Activated B cell treated with CpG ODN at 0.5 μM for 24 hours (primary cell): Measurements from ENCODE around the gene TLCD5. TPM values are rescaled to one million over a fixed set of nuclear protein-coding genes. Genes with fewer than 3 reads are reported as not detected.

ENCODE experiments used
- ATAC-seq: fragments of 200-7000 bp; cut with Tn5 transposase; one replicate; pipeline ENCODE4 v1.10.0; 2021; ENCODE audit warnings: low read depth, mild to moderate bottlenecking, moderate library complexity
- CTCF ChIA-PET: fragments of 350-600 bp; sonication (Branson Sonifier 250); formaldehyde crosslinking; loops from one replicate; lab custom pipeline; 2021; ENCODE audit warnings: antibody characterized with exemption; lab: Charles Lee
- POLR2A ChIA-PET: fragments of 350-600 bp; sonication (Branson Sonifier 250); formaldehyde crosslinking; loops from one replicate; lab custom pipeline; 2021; ENCODE audit warnings: antibody characterized with exemption; lab: Charles Lee
- DNase-seq: peaks from one replicate; pipeline ENCODE4 v3.0.0; 2022
- H3K27ac Mint-ChIP-seq: one replicate; pipeline ENCODE4 v1.8.0; 2020; ENCODE audit warnings: mixed read lengths
- H3K27me3 Mint-ChIP-seq: one replicate; pipeline ENCODE4 v1.8.0; 2021; ENCODE audit warnings: mixed read lengths
- H3K36me3 Mint-ChIP-seq: one replicate; pipeline ENCODE4 v1.8.0; 2021; ENCODE audit warnings: low read depth, mixed read lengths
- H3K4me1 Mint-ChIP-seq: one replicate; pipeline ENCODE4 v1.8.0; 2021; ENCODE audit warnings: mixed read lengths
- H3K4me3 Mint-ChIP-seq: one replicate; pipeline ENCODE4 v1.8.0; 2020; ENCODE audit warnings: mild to moderate bottlenecking, mixed read lengths
- H3K9me3 Mint-ChIP-seq: one replicate; pipeline ENCODE4 v1.8.0; 2020; ENCODE audit warnings: mixed read lengths
- intact Hi-C: fragments of 100-400 bp; cut with micrococcal nuclease; formaldehyde crosslinking; loops from one replicate; pipeline ENCODE4 v1.15.1; 2024
- total RNA-seq: library from RNA; stranded (reverse); gene quantifications from 2 replicates; pipeline ENCODE4 v1.2.3, GENCODE V29; 2022
- TF ChIP-seq, protein P1 (sequence below): fragments of 200-600 bp; IDR thresholded peaks from one replicate; pipeline ENCODE4 v1.8.0; 2022; ENCODE audit warnings: antibody characterized with exemption, mild to moderate bottlenecking

TLCD5 gene
- total RNA-seq, 1 donor from 2014 or later = 0.22 TPM

DNA sequence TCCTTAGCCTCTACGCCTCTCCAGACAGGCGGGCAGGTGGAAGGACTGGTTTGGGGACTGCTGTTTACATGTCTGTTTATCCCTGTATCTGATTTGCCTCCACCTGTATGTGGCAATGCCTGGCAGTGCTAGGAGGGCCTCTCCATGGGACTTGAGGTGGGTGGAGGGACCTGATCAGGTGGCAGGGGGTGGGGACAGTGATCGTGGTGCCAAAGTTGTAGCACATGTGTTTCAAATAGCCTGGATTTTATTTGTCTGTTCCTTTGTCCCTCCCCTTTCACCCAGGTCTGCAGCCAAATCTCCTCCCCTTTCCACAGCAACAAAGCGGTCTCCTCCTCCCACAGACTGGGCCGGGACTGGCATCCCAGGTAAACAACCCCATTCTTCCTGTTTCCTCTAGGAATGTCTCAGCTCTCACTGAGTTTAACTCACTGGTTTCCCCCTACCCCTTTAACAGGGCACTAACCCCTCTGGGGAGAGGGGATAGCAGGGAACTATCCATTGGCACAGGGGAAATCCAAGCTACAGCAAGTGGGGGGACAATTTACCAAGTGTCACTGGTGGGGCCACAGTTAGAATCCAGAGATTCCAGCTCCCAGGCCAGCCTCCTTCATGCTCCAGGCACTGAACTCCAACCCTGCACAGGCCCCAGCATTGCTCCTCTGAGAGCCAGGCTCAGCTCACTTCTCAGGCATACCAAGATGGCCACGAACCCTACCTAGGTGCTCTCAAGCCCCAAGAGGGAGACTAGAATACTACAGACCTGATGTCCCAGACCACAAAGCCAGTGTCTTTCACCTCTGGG lies 22.9 kb upstream of the TLCD5 start:
- no peaks in the 10 kb centered on the region for H3K4me1 Mint-ChIP-seq
- H3K27ac Mint-ChIP-seq = no peak overlapping the region
- no peak for ATAC-seq
- H3K9me3 Mint-ChIP-seq = no peaks in the 10 kb centered on the region
- TF ChIP-seq, protein P1, sequence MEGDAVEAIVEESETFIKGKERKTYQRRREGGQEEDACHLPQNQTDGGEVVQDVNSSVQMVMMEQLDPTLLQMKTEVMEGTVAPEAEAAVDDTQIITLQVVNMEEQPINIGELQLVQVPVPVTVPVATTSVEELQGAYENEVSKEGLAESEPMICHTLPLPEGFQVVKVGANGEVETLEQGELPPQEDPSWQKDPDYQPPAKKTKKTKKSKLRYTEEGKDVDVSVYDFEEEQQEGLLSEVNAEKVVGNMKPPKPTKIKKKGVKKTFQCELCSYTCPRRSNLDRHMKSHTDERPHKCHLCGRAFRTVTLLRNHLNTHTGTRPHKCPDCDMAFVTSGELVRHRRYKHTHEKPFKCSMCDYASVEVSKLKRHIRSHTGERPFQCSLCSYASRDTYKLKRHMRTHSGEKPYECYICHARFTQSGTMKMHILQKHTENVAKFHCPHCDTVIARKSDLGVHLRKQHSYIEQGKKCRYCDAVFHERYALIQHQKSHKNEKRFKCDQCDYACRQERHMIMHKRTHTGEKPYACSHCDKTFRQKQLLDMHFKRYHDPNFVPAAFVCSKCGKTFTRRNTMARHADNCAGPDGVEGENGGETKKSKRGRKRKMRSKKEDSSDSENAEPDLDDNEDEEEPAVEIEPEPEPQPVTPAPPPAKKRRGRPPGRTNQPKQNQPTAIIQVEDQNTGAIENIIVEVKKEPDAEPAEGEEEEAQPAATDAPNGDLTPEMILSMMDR = no peak
- no peak for DNase-seq
- ChIA-PET CTCF (interaction anchor here (1.0 to 4.0 kb wide), 13 partner anchors 12 to 633 kb away, joined by 3 to 35 read pairs (median 5); partner anchors contain the start of gene NECTIN1), POLR2A (no interaction called here)
- intact Hi-C loops = no loop called here
- no peak overlapping the region for H3K4me3 Mint-ChIP-seq
- no peaks in the 10 kb centered on the region for H3K36me3 Mint-ChIP-seq
- H3K27me3 Mint-ChIP-seq = peaks cover 24% of the 10 kb centered on the region

DNA sequence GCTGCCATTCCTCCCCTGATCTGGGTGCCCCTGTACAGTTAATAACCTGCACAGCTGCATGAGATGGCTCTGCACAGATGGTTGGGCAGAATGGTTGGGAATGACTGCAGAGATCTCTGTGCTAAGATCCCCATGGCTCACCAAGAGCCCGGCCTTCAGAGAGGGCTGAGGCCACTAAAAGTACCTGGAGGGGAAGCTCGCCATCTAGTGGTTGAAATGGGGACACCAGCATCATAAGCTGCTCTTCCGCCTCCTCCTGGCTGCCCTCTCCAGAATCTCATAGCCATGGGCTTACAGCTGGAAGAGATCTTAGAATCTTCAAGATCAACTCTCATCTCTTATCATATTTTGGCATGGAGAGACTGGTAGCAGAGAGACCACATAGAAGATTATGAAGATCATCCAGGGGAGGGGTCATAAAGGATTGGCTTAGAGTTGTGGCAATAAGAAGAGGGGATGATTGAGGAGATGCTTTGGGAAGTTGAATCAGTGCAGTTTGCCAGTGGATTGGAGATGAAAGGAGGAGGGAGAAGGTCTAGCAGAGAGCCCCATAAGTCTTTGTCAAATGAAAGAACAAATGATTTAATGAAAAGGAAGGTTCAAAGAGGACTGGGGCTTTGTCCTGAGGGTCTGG lies 22.0 kb upstream of the TLCD5 start:
- peak; percentile 32 for DNase-seq
- no peak overlapping the region for H3K27ac Mint-ChIP-seq

DNA sequence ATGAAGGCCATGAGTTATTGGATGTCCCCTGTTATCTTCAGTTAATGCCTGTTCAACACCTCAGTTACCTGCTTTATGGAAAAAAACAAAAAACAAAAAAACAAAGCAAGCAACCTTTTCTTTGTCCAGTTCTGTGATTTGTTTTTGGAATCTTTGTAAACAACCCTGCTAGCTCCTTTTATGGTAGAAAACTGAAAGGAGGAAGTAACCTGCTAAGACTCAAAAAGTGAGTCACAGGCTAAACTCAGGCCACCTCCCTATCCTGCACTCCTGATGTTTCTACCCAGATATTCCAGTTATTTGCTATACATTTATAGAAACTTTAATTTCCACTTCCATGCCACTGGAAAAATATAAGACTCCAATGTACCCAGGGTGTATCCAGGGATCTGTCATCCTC lies 20.6 kb upstream of the TLCD5 start:
- Mint-ChIP-seq H3K27ac (no peak overlapping the region), H3K4me1 (no peaks in the 10 kb centered on the region), H3K36me3 (no peaks in the 10 kb centered on the region), H3K4me3 (no peak overlapping the region), H3K27me3 (peaks cover 11% of the 10 kb centered on the region), H3K9me3 (no peaks in the 10 kb centered on the region)
- no peak for ATAC-seq
- ChIA-PET POLR2A (no interaction called here), CTCF (interaction anchor here (2.2 to 4.0 kb wide), 2 partner anchors 9 to 70 kb away, joined by 23 to 35 read pairs; no protein-coding TSS in a partner anchor)
- TF ChIP-seq, protein P1 = no peak
- no peak for DNase-seq
- intact Hi-C loops = no loop called here

More for the DNA sequence above, 22.0 kb upstream of the TLCD5 start:
- Mint-ChIP-seq H3K9me3 (no peaks in the 10 kb centered on the region), H3K4me1 (no peaks in the 10 kb centered on the region), H3K36me3 (no peaks in the 10 kb centered on the region), H3K4me3 (no peak overlapping the region), H3K27me3 (peaks cover 20% of the 10 kb centered on the region)
- TF ChIP-seq, protein P1 = peak; percentile 76
- ChIA-PET POLR2A (no interaction called here), CTCF (interaction anchor here (0.6 to 4.0 kb wide), 18 partner anchors 11 to 634 kb away, joined by 3 to 35 read pairs (median 4); partner anchors contain the start of gene NECTIN1)
- ATAC-seq = peak; percentile 77
- intact Hi-C loops = loop anchor here (1.0 kb wide), 4 partner anchors 68 to 822 kb away; no protein-coding TSS in a partner anchor

DNA sequence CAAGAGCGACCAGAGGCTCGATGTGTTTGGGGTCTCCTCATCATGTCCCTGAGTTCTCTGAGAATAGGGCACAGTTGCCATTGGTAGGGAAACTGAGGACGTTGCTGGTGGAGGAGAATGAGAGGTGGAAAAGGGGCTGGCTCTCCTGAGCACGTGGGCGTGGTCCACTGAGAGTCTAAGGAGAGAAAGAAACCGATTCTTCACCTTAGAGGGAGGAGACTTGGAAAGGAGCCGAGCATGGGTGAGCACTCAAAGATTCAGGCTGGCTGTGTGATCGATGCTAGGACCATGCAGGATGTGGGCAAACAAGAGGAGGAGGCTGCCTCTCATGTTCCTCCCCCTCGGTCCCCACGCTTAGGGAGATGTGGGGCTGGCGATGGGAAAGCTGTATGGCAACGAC lies 19.8 kb upstream of the TLCD5 start:
- Mint-ChIP-seq H3K27ac (no peak overlapping the region), H3K27me3 (peaks cover 11% of the 10 kb centered on the region), H3K4me1 (no peaks in the 10 kb centered on the region), H3K4me3 (no peak overlapping the region), H3K9me3 (no peaks in the 10 kb centered on the region), H3K36me3 (no peaks in the 10 kb centered on the region)
- POLR2A ChIA-PET = no interaction called here
- CTCF ChIA-PET = no interaction called here
- DNase-seq (no peak), ATAC-seq (no peak)
- TF ChIP-seq, protein P1 = no peak
- intact Hi-C loops = no loop called here
